BE2C (cell line): Measurements from ENCODE around the gene CD37.
"Not testable (repeated sequence)": the region's sequence is repeated elsewhere in the genome, so short reads cannot be mapped to it uniquely, and the experiment has no call there.

Experiments used
- DNase-seq: peaks from one replicate; pipeline ENCODE4 v3.0.0-alpha.2; 2020
- H3K27me3 ChIP-seq: fragments of 250-450 bp; sonication (Bioruptor Pico); 2 replicates; pipeline ENCODE4 v1.5.1; 2020; ENCODE audit warnings: mild to moderate bottlenecking
- H3K36me3 ChIP-seq: fragments of 250-450 bp; sonication (Bioruptor Pico); 2 replicates; pipeline ENCODE4 v1.5.1; 2020; ENCODE audit warnings: mild to moderate bottlenecking
- H3K4me1 ChIP-seq: fragments of 250-450 bp; sonication (Bioruptor Pico); 2 replicates; pipeline ENCODE4 v1.5.1; 2020
- H3K4me3 ChIP-seq: 2 replicates; pipeline ENCODE4 v1.5.1; 2011; ENCODE audit warnings: low read depth, low read length
- H3K9me3 ChIP-seq: fragments of 250-450 bp; sonication (Bioruptor Pico); 2 replicates; pipeline ENCODE4 v1.5.1; 2020
- CTCF ChIP-seq: IDR thresholded peaks from 2 replicates; pipeline ENCODE4 v1.5.1; 2012; ENCODE audit warnings: mild to moderate bottlenecking, low read depth, low read length

Gene CD37

GRCh38 chr19:49371184-49371583 is 36.0 kb downstream of the CD37 start:
- H3K4me1 ChIP-seq, result no peaks in the 10 kb centered on the region

GRCh38 chr19:49373174-49373573 is 38.0 kb downstream of the CD37 start:
- not testable (repeated sequence) for H3K4me1 ChIP-seq

More at GRCh38 chr19:49371184-49371583, 36.0 kb downstream of the CD37 start:
- TF ChIP-seq CTCF, result no peak
- H3K4me3 ChIP-seq, result no peak overlapping the region
- DNase-seq, result no peak
- peaks cover 3% of the 10 kb centered on the region; the same call in 1 of the 2 replicates for H3K27me3 ChIP-seq
- H3K9me3 ChIP-seq, result peaks cover 2% of the 10 kb centered on the region
- H3K36me3 ChIP-seq, result no peaks in the 10 kb centered on the region

GRCh38 chr19:49374665-49375434 is 39.6 kb downstream of the CD37 start:
- H3K36me3 ChIP-seq, result no peaks in the 10 kb centered on the region
- peaks cover 3% of the 10 kb centered on the region; the same call in 1 of the 2 replicates for H3K27me3 ChIP-seq
- DNase-seq, result no peak
- no peaks in the 10 kb centered on the region for H3K4me1 ChIP-seq
- no peaks in the 10 kb centered on the region for H3K9me3 ChIP-seq
- H3K4me3 ChIP-seq, result no peak overlapping the region
- TF ChIP-seq CTCF, result no peak

More at GRCh38 chr19:49373174-49373573, 38.0 kb downstream of the CD37 start:
- not testable (repeated sequence) for H3K27me3 ChIP-seq, H3K36me3 ChIP-seq, DNase-seq, H3K4me3 ChIP-seq, H3K9me3 ChIP-seq

- no peak for TF ChIP-seq CTCF
- DNase-seq, result no peak
- no peaks in the 10 kb centered on the region for H3K36me3 ChIP-seq
- H3K4me1 ChIP-seq, result no peaks in the 10 kb centered on the region
- no peak overlapping the region for H3K4me3 ChIP-seq
- no peaks in the 10 kb centered on the region; the same call in 1 of the 2 replicates for H3K9me3 ChIP-seq
- peaks cover 3% of the 10 kb centered on the region; the same call in 1 of the 2 replicates for H3K27me3 ChIP-seq
Measured at GRCh38 chr19:49378512-49378911, 43.3 kb downstream of the CD37 start.

- no peaks in the 10 kb centered on the region for H3K4me1 ChIP-seq
- H3K9me3 ChIP-seq, result no peaks in the 10 kb centered on the region; the same call in 1 of the 2 replicates
- H3K4me3 ChIP-seq, result no peak overlapping the region
- no peaks in the 10 kb centered on the region for H3K27me3 ChIP-seq
- H3K36me3 ChIP-seq, result no peaks in the 10 kb centered on the region
- no peak for DNase-seq
- TF ChIP-seq CTCF, result no peak
Measured at GRCh38 chr19:49380391-49380790, 45.2 kb downstream of the CD37 start.

GRCh38 chr19:49382639-49383038 is 47.4 kb downstream of the CD37 start:
- no peak for TF ChIP-seq CTCF
- H3K27me3 ChIP-seq, result no peaks in the 10 kb centered on the region
- DNase-seq, result no peak
- H3K36me3 ChIP-seq, result no peaks in the 10 kb centered on the region
- H3K4me3 ChIP-seq, result no peak overlapping the region
- H3K4me1 ChIP-seq, result no peaks in the 10 kb centered on the region
- H3K9me3 ChIP-seq, result no peaks in the 10 kb centered on the region; the same call in 1 of the 2 replicates
